Activated CD4-positive, alpha-beta T cell treated with anti-CD3 and anti-CD28 coated beads, Interleukin-2, amount 10 ng/mL, durations not matched to agents 7 days and 5 days (primary cell): ENCODE data around the gene CFAP54. TPM values are rescaled to one million over a fixed set of nuclear protein-coding genes. Genes with fewer than 3 reads are reported as not detected.

Source experiments
- CTCF ChIA-PET: fragments of 350-600 bp; sonication (Branson Sonifier 250); formaldehyde crosslinking; loops from one replicate; lab custom pipeline; 2021; ENCODE audit warnings: antibody characterized with exemption; lab: Charles Lee
- POLR2A ChIA-PET: fragments of 350-600 bp; sonication (Branson Sonifier 250); formaldehyde crosslinking; loops from one replicate; lab custom pipeline; 2021; ENCODE audit warnings: antibody characterized with exemption; lab: Charles Lee
- DNase-seq: peaks from one replicate; pipeline ENCODE4 v3.0.0-alpha.2; 2020
- H3K27ac Mint-ChIP-seq: one replicate; pipeline ENCODE4 v1.8.0; 2021; ENCODE audit warnings: mild to moderate bottlenecking, moderate library complexity, mixed read lengths
- H3K27me3 Mint-ChIP-seq: one replicate; pipeline ENCODE4 v1.8.0; 2021; ENCODE audit warnings: mixed read lengths
- H3K36me3 Mint-ChIP-seq: one replicate; pipeline ENCODE4 v1.8.0; 2021; ENCODE audit warnings: low read depth, mixed read lengths
- H3K4me1 Mint-ChIP-seq: one replicate; pipeline ENCODE4 v1.8.0; 2021; ENCODE audit warnings: mixed read lengths
- H3K4me3 Mint-ChIP-seq: one replicate; pipeline ENCODE4 v1.8.0; 2021; ENCODE audit warnings: mild to moderate bottlenecking, moderate library complexity, mixed read lengths
- H3K9me3 Mint-ChIP-seq: one replicate; pipeline ENCODE4 v1.8.0; 2021; ENCODE audit warnings: mixed read lengths
- total RNA-seq, 2 experiments: library from RNA; stranded (reverse); gene quantifications; one replicate each; pipeline ENCODE4 v1.2.3, GENCODE V29; 2021

The CFAP54 gene
- total RNA-seq, 2 experiments from 2014 or later, result 0.23 to 0.40 TPM

GRCh38 chr12:96502949-96503532 is 13.7 kb downstream of the CFAP54 start:
- peaks cover 9% of the 10 kb centered on the region for H3K9me3 Mint-ChIP-seq
- peaks cover 13% of the 10 kb centered on the region for H3K36me3 Mint-ChIP-seq
- no peak for DNase-seq
- peak overlapping the region; percentile 80 for H3K27ac Mint-ChIP-seq
- ChIA-PET POLR2A (interaction anchor here (0.6 kb wide), 1 partner anchor 795 kb away, joined by 5 read pairs; no protein-coding TSS in a partner anchor), CTCF (interaction anchor here (1.1 to 1.6 kb wide), 5 partner anchors 13 to 103 kb away, joined by 3 to 6 read pairs (median 4); partner anchors contain the start of genes CDK17 and CFAP54)
- no peaks in the 10 kb centered on the region for H3K27me3 Mint-ChIP-seq
- H3K4me1 Mint-ChIP-seq, result peaks cover 41% of the 10 kb centered on the region
- H3K4me3 Mint-ChIP-seq, result peak overlapping the region; percentile 16

- no peak overlapping the region for H3K27ac Mint-ChIP-seq
- no peak for DNase-seq
- ChIA-PET POLR2A (no interaction called here), CTCF (interaction anchor here (0.5 to 1.6 kb wide), 6 partner anchors 11 to 58 kb away, joined by 3 to 6 read pairs (median 4); partner anchors contain the start of gene CFAP54)
- H3K4me1 Mint-ChIP-seq, result peaks cover 43% of the 10 kb centered on the region
- H3K36me3 Mint-ChIP-seq, result peaks cover 12% of the 10 kb centered on the region
- H3K4me3 Mint-ChIP-seq, result no peak overlapping the region
- H3K27me3 Mint-ChIP-seq, result no peaks in the 10 kb centered on the region
- peaks cover 6% of the 10 kb centered on the region for H3K9me3 Mint-ChIP-seq
These were observed 14.6 kb downstream of the CFAP54 start for GRCh38 chr12:96503976-96504375.

GRCh38 chr12:96506776-96507175 is 17.4 kb downstream of the CFAP54 start:
- ChIA-PET CTCF (interaction anchor here (0.7 to 1.6 kb wide), 4 partner anchors 10 to 453 kb away, joined by 4 to 8 read pairs (median 5); no protein-coding TSS in a partner anchor), POLR2A (no interaction called here)
- peaks cover 25% of the 10 kb centered on the region for H3K4me1 Mint-ChIP-seq
- no peak overlapping the region for H3K4me3 Mint-ChIP-seq
- H3K36me3 Mint-ChIP-seq, result peaks cover 6% of the 10 kb centered on the region
- no peak overlapping the region for H3K27ac Mint-ChIP-seq
- no peak for DNase-seq
- no peaks in the 10 kb centered on the region for H3K9me3 Mint-ChIP-seq
- H3K27me3 Mint-ChIP-seq, result no peaks in the 10 kb centered on the region

GRCh38 chr12:96510306-96510764 is 21.0 kb downstream of the CFAP54 start:
- H3K27ac Mint-ChIP-seq, result peak overlapping the region; percentile 36
- ChIA-PET CTCF (no interaction called here), POLR2A (interaction anchor here (0.7 kb wide), 1 partner anchor 103 kb away, joined by 4 read pairs; no protein-coding TSS in a partner anchor)
- no peaks in the 10 kb centered on the region for H3K9me3 Mint-ChIP-seq
- H3K4me1 Mint-ChIP-seq, result peaks cover 9% of the 10 kb centered on the region
- no peak for DNase-seq
- H3K36me3 Mint-ChIP-seq, result no peaks in the 10 kb centered on the region
- no peaks in the 10 kb centered on the region for H3K27me3 Mint-ChIP-seq
- no peak overlapping the region for H3K4me3 Mint-ChIP-seq

- POLR2A ChIA-PET, result no interaction called here
- Mint-ChIP-seq H3K27me3 (no peaks in the 10 kb centered on the region), H3K9me3 (no peaks in the 10 kb centered on the region), H3K36me3 (no peaks in the 10 kb centered on the region), H3K27ac (no peak overlapping the region), H3K4me3 (no peak overlapping the region), H3K4me1 (peaks cover 27% of the 10 kb centered on the region)
- no peak for DNase-seq
- CTCF ChIA-PET, result interaction anchor here (1.2 kb wide), 1 partner anchor 16 kb away, joined by 3 read pairs; no protein-coding TSS in a partner anchor
These were observed 23.8 kb downstream of the CFAP54 start for GRCh38 chr12:96513166-96513565.

GRCh38 chr12:96513681-96514080 is 24.3 kb downstream of the CFAP54 start:
- ChIA-PET CTCF (interaction anchor here (0.6 to 1.3 kb wide), 3 partner anchors 17 to 336 kb away, joined by 3 read pairs; no protein-coding TSS in a partner anchor), POLR2A (no interaction called here)
- Mint-ChIP-seq H3K4me1 (peaks cover 25% of the 10 kb centered on the region), H3K4me3 (no peak overlapping the region), H3K9me3 (no peaks in the 10 kb centered on the region), H3K27me3 (no peaks in the 10 kb centered on the region), H3K27ac (no peak overlapping the region), H3K36me3 (no peaks in the 10 kb centered on the region)
- no peak for DNase-seq

GRCh38 chr12:96514328-96514727 is 25.0 kb downstream of the CFAP54 start:
- Mint-ChIP-seq H3K9me3 (no peaks in the 10 kb centered on the region), H3K36me3 (no peaks in the 10 kb centered on the region), H3K4me3 (no peak overlapping the region), H3K27me3 (no peaks in the 10 kb centered on the region), H3K4me1 (peaks cover 21% of the 10 kb centered on the region), H3K27ac (no peak overlapping the region)
- POLR2A ChIA-PET, result no interaction called here
- CTCF ChIA-PET, result interaction anchor here (0.6 to 1.4 kb wide), 3 partner anchors 13 to 337 kb away, joined by 3 read pairs; no protein-coding TSS in a partner anchor
- DNase-seq, result no peak

GRCh38 chr12:96516472-96517430 is 27.4 kb downstream of the CFAP54 start:
- Mint-ChIP-seq H3K27ac (peak overlapping the region; percentile 82), H3K27me3 (peaks cover 2% of the 10 kb centered on the region), H3K4me3 (peak overlapping the region; percentile 38), H3K9me3 (no peaks in the 10 kb centered on the region), H3K4me1 (peaks cover 20% of the 10 kb centered on the region), H3K36me3 (no peaks in the 10 kb centered on the region)
- ChIA-PET POLR2A (interaction anchor here (0.6 to 0.7 kb wide), 3 partner anchors 114 to 1539 kb away, joined by 3 to 5 read pairs (median 5); no protein-coding TSS in a partner anchor), CTCF (interaction anchor here (0.6 to 2.7 kb wide), 36 partner anchors 9 to 518 kb away, joined by 3 to 16 read pairs (median 4); partner anchors contain the start of genes CDK17 and CFAP54)
- DNase-seq, result peak; percentile 92

- H3K4me3 Mint-ChIP-seq, result no peak overlapping the region
- no peaks in the 10 kb centered on the region for H3K36me3 Mint-ChIP-seq
- CTCF ChIA-PET, result interaction anchor here (0.8 kb wide), 1 partner anchor 15 kb away, joined by 4 read pairs; no protein-coding TSS in a partner anchor
- peaks cover 21% of the 10 kb centered on the region for H3K4me1 Mint-ChIP-seq
- no peak overlapping the region for H3K27ac Mint-ChIP-seq
- POLR2A ChIA-PET, result interaction anchor here (0.6 kb wide), 1 partner anchor 122 kb away, joined by 3 read pairs; no protein-coding TSS in a partner anchor
- H3K9me3 Mint-ChIP-seq, result no peaks in the 10 kb centered on the region
- no peak for DNase-seq
- H3K27me3 Mint-ChIP-seq, result peaks cover 2% of the 10 kb centered on the region
These were observed 31.4 kb downstream of the CFAP54 start for GRCh38 chr12:96520767-96521166.

- ChIA-PET CTCF (interaction anchor here (0.6 to 1.2 kb wide), 2 partner anchors 121 to 630 kb away, joined by 3 to 5 read pairs; partner anchors contain the start of gene CDK17), POLR2A (no interaction called here)
- Mint-ChIP-seq H3K27me3 (peaks cover 2% of the 10 kb centered on the region), H3K36me3 (no peaks in the 10 kb centered on the region), H3K4me1 (peaks cover 20% of the 10 kb centered on the region), H3K9me3 (no peaks in the 10 kb centered on the region), H3K4me3 (no peak overlapping the region), H3K27ac (no peak overlapping the region)
- DNase-seq, result no peak
These were observed 32.7 kb downstream of the CFAP54 start for GRCh38 chr12:96521895-96522682.

- Mint-ChIP-seq H3K9me3 (no peaks in the 10 kb centered on the region), H3K36me3 (no peaks in the 10 kb centered on the region), H3K4me1 (peaks cover 14% of the 10 kb centered on the region), H3K27me3 (peaks cover 2% of the 10 kb centered on the region), H3K4me3 (no peak overlapping the region), H3K27ac (no peak overlapping the region)
- POLR2A ChIA-PET, result no interaction called here
- DNase-seq, result no peak
- CTCF ChIA-PET, result interaction anchor here (1.2 kb wide), 1 partner anchor 122 kb away, joined by 5 read pairs; the partner anchor contains the start of gene CDK17
These were observed 33.3 kb downstream of the CFAP54 start for GRCh38 chr12:96522690-96523089.
